ENCODE data around the gene DUOXA1.
"Not testable (repeated sequence)": the region's sequence is repeated elsewhere in the genome, so short reads cannot be mapped to it uniquely, and the experiment has no call there.

The DUOXA1 gene

DNA sequence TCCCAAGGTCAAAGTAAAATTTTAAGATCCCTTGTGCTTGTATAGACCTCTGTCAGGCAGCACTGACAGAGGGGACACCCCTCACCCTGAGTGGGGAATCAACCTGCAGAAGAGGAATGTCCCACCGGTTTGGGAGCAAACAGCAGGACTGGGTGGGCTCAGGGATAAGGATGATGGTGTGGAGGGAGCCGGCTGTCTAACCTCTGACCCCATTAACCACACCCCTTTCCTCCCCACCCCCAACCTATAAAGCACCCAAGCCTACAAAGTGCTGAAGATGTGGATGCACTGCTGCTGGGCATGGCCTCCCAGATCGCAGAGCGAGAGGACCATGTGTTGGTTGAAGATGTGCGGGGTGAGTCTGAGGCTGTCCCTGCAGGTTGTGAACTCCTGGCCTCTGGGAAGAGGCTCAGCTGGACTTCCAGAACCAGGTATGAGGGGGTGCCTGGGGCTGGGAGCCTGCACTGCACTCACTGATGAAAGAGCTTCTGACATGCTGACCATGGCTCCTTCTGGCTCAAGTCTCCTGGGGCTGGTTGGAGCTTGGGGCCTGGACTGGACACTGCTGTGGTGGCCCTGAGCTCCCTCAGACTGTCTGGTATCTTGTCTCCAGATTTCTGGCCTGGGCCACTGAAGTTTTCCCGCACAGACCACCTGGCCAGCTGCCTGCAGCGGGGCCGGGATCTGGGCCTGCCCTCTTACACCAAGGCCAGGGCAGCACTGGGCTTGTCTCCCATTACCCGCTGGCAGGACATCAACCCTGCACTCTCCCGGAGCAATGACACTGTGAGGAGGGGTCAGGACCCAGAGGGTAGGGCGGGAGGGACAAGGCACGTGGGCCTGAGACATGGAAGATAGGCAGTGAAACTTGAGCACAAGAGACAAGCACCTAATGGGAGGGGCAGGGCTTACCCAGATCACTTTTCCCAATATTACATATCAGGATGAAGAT, 9.4 kb upstream of the DUOXA1 start:
- no peaks in the 10 kb centered on the region for H3K36me3 ChIP-seq (ENCODE audit: insufficient read depth, low read length)
- TF ChIP-seq POLR2AphosphoS5 (IDR thresholded peaks at IDR 0.05; ENCODE audit: borderline replicate concordance, low read depth, low read length) (no peak), FOXP2 (optimal IDR thresholded peaks at IDR 0.05; ENCODE audit: control extremely low read depth, extremely low read length, insufficient read depth) (no peak), EZH2 (IDR thresholded peaks at IDR 0.05) (no peak)
- no peak overlapping the region for H3K27ac ChIP-seq
- H3K4me3 ChIP-seq, result no peak overlapping the region
- H3K9ac ChIP-seq (ENCODE audit: insufficient read length), result no peak overlapping the region
- H3K9me3 ChIP-seq (ENCODE audit: low read depth, low read length), result no peaks in the 10 kb centered on the region
- DNase-seq (ENCODE audit: low read depth, low spot score), result no peak

GRCh38 chr15:45137703-45138102, 8.0 kb upstream of the DUOXA1 start:
- TF ChIP-seq POLR2AphosphoS5 (IDR thresholded peaks at IDR 0.05; ENCODE audit: borderline replicate concordance, low read depth, low read length) (no peak), EZH2 (IDR thresholded peaks at IDR 0.05) (no peak), FOXP2 (optimal IDR thresholded peaks at IDR 0.05; ENCODE audit: control extremely low read depth, extremely low read length, insufficient read depth) (no peak)
- Histone ChIP-seq H3K9ac (ENCODE audit: insufficient read length) (no peak overlapping the region), H3K36me3 (ENCODE audit: insufficient read depth, low read length) (no peaks in the 10 kb centered on the region), H3K27ac (no peak overlapping the region), H3K4me3 (no peak overlapping the region), H3K9me3 (ENCODE audit: low read depth, low read length) (no peaks in the 10 kb centered on the region)
- DNase-seq (ENCODE audit: low read depth, low spot score), result no peak

DNA sequence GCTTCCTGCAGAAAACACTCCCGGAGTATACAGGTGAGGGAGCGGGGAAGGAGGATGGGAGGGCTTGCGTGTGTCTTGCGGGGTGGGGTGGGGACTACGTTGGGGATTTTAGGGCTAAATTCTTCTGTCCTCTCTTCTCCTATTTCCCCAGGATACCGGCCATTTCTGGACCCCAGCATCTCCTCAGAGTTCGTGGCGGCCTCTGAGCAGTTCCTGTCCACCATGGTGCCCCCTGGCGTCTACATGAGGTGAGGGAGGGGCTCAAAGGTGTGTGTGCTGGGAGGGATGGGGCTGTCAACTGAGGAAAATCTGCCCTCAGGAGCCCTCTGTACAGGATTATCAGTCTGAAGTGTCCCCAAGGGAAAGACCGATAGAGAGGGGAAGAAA, 6.7 kb upstream of the DUOXA1 start:
- TF ChIP-seq EZH2 (IDR thresholded peaks at IDR 0.05) (no peak), FOXP2 (optimal IDR thresholded peaks at IDR 0.05; ENCODE audit: control extremely low read depth, extremely low read length, insufficient read depth) (no peak), POLR2AphosphoS5 (IDR thresholded peaks at IDR 0.05; ENCODE audit: borderline replicate concordance, low read depth, low read length) (no peak)
- no peak overlapping the region for H3K4me3 ChIP-seq

DNA sequence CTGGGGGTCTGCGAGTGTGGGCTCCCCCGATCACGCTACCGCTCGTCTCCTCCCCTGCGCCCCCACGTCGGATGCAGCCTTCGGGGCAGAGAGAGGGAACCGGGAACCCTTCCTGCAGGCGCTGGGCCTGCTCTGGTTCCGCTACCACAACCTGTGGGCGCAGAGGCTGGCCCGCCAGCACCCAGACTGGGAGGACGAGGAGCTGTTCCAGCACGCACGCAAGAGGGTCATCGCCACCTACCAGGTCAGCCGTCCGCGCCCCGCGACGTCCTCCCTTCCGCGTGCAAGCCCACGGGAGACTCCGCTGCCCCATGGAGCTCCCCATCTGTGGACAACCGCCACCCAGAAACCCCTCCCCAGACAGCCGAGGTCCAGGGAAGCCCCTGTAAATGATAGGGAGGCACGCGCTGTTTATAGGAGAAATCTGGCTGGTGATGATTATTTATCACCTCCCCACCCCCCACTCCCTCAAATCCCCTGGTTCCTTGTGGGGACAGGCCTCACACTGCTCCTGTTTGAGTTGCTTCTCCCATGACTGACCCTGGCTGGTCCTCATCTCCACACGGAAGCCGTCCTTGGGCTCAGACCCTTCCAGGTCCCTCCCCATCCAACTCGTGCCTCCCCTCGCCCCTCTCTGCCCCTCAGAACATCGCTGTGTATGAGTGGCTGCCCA, 6.2 kb upstream of the DUOXA1 start:
- not testable (repeated sequence) for H3K9ac ChIP-seq (ENCODE audit: insufficient read length); H3K36me3 ChIP-seq (ENCODE audit: insufficient read depth, low read length); H3K27ac ChIP-seq; H3K4me3 ChIP-seq; H3K9me3 ChIP-seq (ENCODE audit: low read depth, low read length); DNase-seq (ENCODE audit: low read depth, low spot score)

More for the DNA sequence above, 6.7 kb upstream of the DUOXA1 start:
- H3K9me3 ChIP-seq (ENCODE audit: low read depth, low read length), result no peaks in the 10 kb centered on the region
- no peak for DNase-seq (ENCODE audit: low read depth, low spot score)
- H3K9ac ChIP-seq (ENCODE audit: insufficient read length), result no peak overlapping the region
- H3K27ac ChIP-seq, result no peak overlapping the region
- no peaks in the 10 kb centered on the region for H3K36me3 ChIP-seq (ENCODE audit: insufficient read depth, low read length)

DNA sequence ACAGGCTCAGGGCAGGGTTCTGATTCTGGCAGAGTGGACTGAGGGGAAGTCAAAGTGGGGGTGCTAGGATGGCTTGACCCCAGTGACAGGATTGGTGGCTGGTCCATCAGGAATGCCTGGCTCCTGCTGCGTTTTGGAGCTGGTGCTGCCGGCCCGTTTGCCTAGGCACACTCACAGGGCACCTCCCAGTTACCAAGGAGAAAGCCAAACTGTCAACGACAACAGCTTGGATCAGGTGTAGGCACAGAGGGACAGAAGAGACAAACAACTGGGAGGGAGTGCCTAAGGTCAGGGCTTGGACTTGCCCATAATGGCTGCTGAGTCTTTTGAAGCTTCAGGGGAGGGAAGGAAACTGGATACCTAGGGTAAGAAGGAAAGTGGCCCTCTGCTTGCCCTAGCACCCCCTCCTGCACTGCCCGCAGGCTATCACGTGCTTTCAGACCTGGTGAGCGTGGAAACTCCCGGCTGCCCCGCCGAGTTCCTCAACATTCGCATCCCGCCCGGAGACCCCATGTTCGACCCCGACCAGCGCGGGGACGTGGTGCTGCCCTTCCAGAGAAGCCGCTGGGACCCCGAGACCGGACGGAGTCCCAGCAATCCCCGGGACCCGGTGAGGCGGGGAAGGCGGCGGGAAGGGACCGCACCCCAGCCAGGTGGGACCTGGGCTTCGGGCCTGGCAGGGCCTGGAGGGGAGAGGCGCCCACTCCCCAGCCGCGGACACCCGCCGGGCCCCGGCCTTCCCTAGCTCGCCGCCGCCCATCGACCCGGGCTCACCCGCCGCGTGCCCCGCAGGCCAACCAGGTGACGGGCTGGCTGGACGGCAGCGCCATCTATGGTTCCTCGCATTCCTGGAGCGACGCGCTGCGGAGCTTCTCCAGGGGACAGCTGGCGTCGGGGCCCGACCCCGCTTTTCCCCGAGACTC, 5.3 kb upstream of the DUOXA1 start:
- TF ChIP-seq POLR2AphosphoS5 (IDR thresholded peaks at IDR 0.05; ENCODE audit: borderline replicate concordance, low read depth, low read length) (no peak), EZH2 (IDR thresholded peaks at IDR 0.05) (no peak), FOXP2 (optimal IDR thresholded peaks at IDR 0.05; ENCODE audit: control extremely low read depth, extremely low read length, insufficient read depth) (no peak)
- H3K27ac ChIP-seq, result no peak overlapping the region
- H3K4me3 ChIP-seq, result no peak overlapping the region
- DNase-seq (ENCODE audit: low read depth, low spot score), result no peak
- H3K9me3 ChIP-seq (ENCODE audit: low read depth, low read length), result no peaks in the 10 kb centered on the region
- no peak overlapping the region for H3K9ac ChIP-seq (ENCODE audit: insufficient read length)
- no peaks in the 10 kb centered on the region for H3K36me3 ChIP-seq (ENCODE audit: insufficient read depth, low read length)

- no peak overlapping the region for H3K9ac ChIP-seq (ENCODE audit: insufficient read length)
- TF ChIP-seq EZH2 (IDR thresholded peaks at IDR 0.05) (no peak), FOXP2 (optimal IDR thresholded peaks at IDR 0.05; ENCODE audit: control extremely low read depth, extremely low read length, insufficient read depth) (no peak), POLR2AphosphoS5 (IDR thresholded peaks at IDR 0.05; ENCODE audit: borderline replicate concordance, low read depth, low read length) (no peak)
- H3K4me3 ChIP-seq, result no peak overlapping the region
- no peak for DNase-seq (ENCODE audit: low read depth, low spot score)
- no peak overlapping the region for H3K27ac ChIP-seq
- no peaks in the 10 kb centered on the region for H3K9me3 ChIP-seq (ENCODE audit: low read depth, low read length)
- H3K36me3 ChIP-seq (ENCODE audit: insufficient read depth, low read length), result no peaks in the 10 kb centered on the region
Measured at GRCh38 chr15:45134046-45134445, 4.4 kb upstream of the DUOXA1 start.

DNA sequence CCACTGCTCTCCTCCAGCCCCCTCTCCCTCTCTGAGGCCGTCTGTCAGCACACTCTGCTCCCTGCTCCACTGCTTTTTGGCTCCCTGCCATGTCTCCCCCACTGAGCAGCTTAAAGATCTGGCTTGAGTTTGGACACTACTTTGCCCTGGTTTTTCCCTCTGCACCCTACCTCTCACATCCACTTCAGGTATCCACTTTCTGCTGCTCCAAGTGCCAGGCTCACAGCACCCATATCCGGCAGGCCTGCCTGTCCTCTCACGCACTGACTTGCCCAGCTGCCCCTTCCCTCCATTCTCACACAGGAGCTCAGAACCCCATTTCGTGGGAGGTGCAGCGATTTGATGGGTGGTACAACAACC, 3.9 kb upstream of the DUOXA1 start:
- Histone ChIP-seq H3K9ac (ENCODE audit: insufficient read length) (no peak overlapping the region), H3K27ac (no peak overlapping the region), H3K36me3 (ENCODE audit: insufficient read depth, low read length) (no peaks in the 10 kb centered on the region), H3K4me3 (no peak overlapping the region), H3K9me3 (ENCODE audit: low read depth, low read length) (no peaks in the 10 kb centered on the region)
- no peak for DNase-seq (ENCODE audit: low read depth, low spot score)
- TF ChIP-seq EZH2 (IDR thresholded peaks at IDR 0.05) (no peak), POLR2AphosphoS5 (IDR thresholded peaks at IDR 0.05; ENCODE audit: borderline replicate concordance, low read depth, low read length) (no peak), FOXP2 (optimal IDR thresholded peaks at IDR 0.05; ENCODE audit: control extremely low read depth, extremely low read length, insufficient read depth) (no peak)
